IMR-90 (cell line): Measurements from ENCODE around the gene TRIM2. TPM values are rescaled to one million over a fixed set of nuclear protein-coding genes. Genes with fewer than 3 reads are reported as not detected.

Experiments used
- ATAC-seq: fragments of 200-7000 bp; cut with Tn5 transposase; 2 replicates; pipeline ENCODE4 v1.9.1; 2020; ENCODE audit warnings: low read depth, mild to moderate bottlenecking, moderate library complexity
- BruUV-seq: library from RNA; stranded (reverse); fragments of 400-500 nt; replicated peaks from 2 replicates; lab custom pipeline; 2021; lab: Mats Ljungman, UMichigan
- CTCF ChIA-PET: fragments of 300-600 bp; formaldehyde crosslinking; extraction: SDS; loops from one replicate; lab custom pipeline; 2021; ENCODE audit warnings: antibody characterized with exemption; lab: Yijun Ruan, JAX
- POLR2A ChIA-PET: fragments of 300-600 bp; sonication (Branson Sonifier 250); formaldehyde crosslinking; loops from one replicate; lab custom pipeline; 2022; ENCODE audit warnings: antibody characterized with exemption; ENCODE audit not compliant: unreplicated experiment; lab: Charles Lee
- DNase-seq: peaks from one replicate; pipeline ENCODE4 v3.0.0; 2013
- H2AFZ ChIP-seq: replicated peaks from 2 replicates; pipeline ENCODE3; 2013; ENCODE audit warnings: low read length, mild to moderate bottlenecking; ENCODE audit not compliant: poor library complexity
- H2AK5ac ChIP-seq: 2 replicates; pipeline ENCODE4 v1.6.1; 2013; ENCODE audit warnings: low read depth, low read length, inconsistent platforms
- H2AK9ac ChIP-seq: replicated peaks from 2 replicates; pipeline ENCODE3; 2013; ENCODE audit warnings: mild to moderate bottlenecking, low read depth, low read length, moderate library complexity; ENCODE audit not compliant: poor library complexity
- H2BK120ac ChIP-seq: 2 replicates; pipeline ENCODE4 v1.6.1; 2013; ENCODE audit warnings: low read depth, low read length, inconsistent platforms
- H2BK15ac ChIP-seq: 3 replicates; pipeline ENCODE4 v1.6.1; 2013; ENCODE audit warnings: low read depth, low read length, inconsistent platforms
- H2BK20ac ChIP-seq: 2 replicates; pipeline ENCODE4 v1.6.1; 2013; ENCODE audit warnings: low read depth, mild to moderate bottlenecking, inconsistent platforms, low read length, moderate library complexity
- H2BK5ac ChIP-seq: 2 replicates; pipeline ENCODE4 v1.6.1; 2013; ENCODE audit warnings: mild to moderate bottlenecking, low read depth, low read length, inconsistent platforms; ENCODE audit not compliant: poor library complexity, severe bottlenecking
- H3K14ac ChIP-seq: replicated peaks from 2 replicates; pipeline ENCODE4 v1.6.1; 2013; ENCODE audit warnings: low read depth, low read length, inconsistent platforms
- H3K18ac ChIP-seq: 2 replicates; pipeline ENCODE4 v1.6.1; 2013; ENCODE audit warnings: low read depth, low read length, control low read depth
- H3K23ac ChIP-seq: 2 replicates; pipeline ENCODE4 v1.6.1; 2013; ENCODE audit warnings: low read depth, low read length, inconsistent platforms
- H3K27ac ChIP-seq: 2 replicates; pipeline ENCODE4 v1.5.1; 2013; ENCODE audit warnings: mild to moderate bottlenecking, control low read depth, low read length; ENCODE audit not compliant: insufficient read depth
- H3K27me3 ChIP-seq: 2 replicates; pipeline ENCODE4 v1.6.1; 2013; ENCODE audit warnings: low read length; ENCODE audit not compliant: control insufficient read depth, insufficient read depth
- H3K36me3 ChIP-seq: 2 replicates; pipeline ENCODE4 v1.6.1; 2013; ENCODE audit warnings: low read length, mixed read lengths; ENCODE audit not compliant: control insufficient read depth, insufficient read depth
- H3K4ac ChIP-seq: 2 replicates; pipeline ENCODE4 v1.6.1; 2013; ENCODE audit warnings: low read depth, low read length, inconsistent platforms
- H3K4me1 ChIP-seq: 2 replicates; pipeline ENCODE4 v1.6.1; 2013; ENCODE audit warnings: low read length, mixed read lengths; ENCODE audit not compliant: control insufficient read depth, insufficient read depth
- H3K4me2 ChIP-seq: 2 replicates; pipeline ENCODE4 v1.6.1; 2013; ENCODE audit warnings: low read depth, mild to moderate bottlenecking, control low read depth, low read length, moderate library complexity
- H3K4me3 ChIP-seq: 2 replicates; pipeline ENCODE4 v1.5.1; 2013; ENCODE audit warnings: low read depth, mild to moderate bottlenecking, control low read depth, low read length, moderate library complexity; ENCODE audit not compliant: insufficient read depth
- H3K56ac ChIP-seq: 2 replicates; pipeline ENCODE4 v1.6.1; 2013; ENCODE audit warnings: low read length, inconsistent platforms; ENCODE audit not compliant: insufficient read depth; ENCODE audit errors: extremely low read depth
- H3K79me1 ChIP-seq, 2 experiments: 2 replicates each; pipeline ENCODE4 v1.6.1; 2013; ENCODE audit warnings: low read length in 2 of 2, inconsistent platforms in 1 of 2, low read depth in 1 of 2
- H3K9ac ChIP-seq: 2 replicates; pipeline ENCODE4 v1.6.1; 2013; ENCODE audit warnings: low read depth, low read length, control low read depth
- H3K9me1 ChIP-seq: 2 replicates; pipeline ENCODE4 v1.6.1; 2013; ENCODE audit warnings: low read length, inconsistent platforms; ENCODE audit not compliant: insufficient read depth
- H3K9me3 ChIP-seq: 2 replicates; pipeline ENCODE4 v1.6.1; 2013; ENCODE audit warnings: low read length; ENCODE audit not compliant: control insufficient read depth, insufficient read depth
- H4K20me1 ChIP-seq: 2 replicates; pipeline ENCODE4 v1.6.1; 2013; ENCODE audit warnings: low read length, inconsistent platforms; ENCODE audit not compliant: insufficient read depth
- H4K5ac ChIP-seq: 2 replicates; pipeline ENCODE4 v1.6.1; 2013; ENCODE audit warnings: mild to moderate bottlenecking, low read depth, low read length, control low read depth
- H4K8ac ChIP-seq, 2 experiments: 2 replicates each; pipeline ENCODE4 v1.6.1; 2013; ENCODE audit warnings: low read depth in 2 of 2, low read length in 2 of 2, control low read depth in 1 of 2, inconsistent platforms in 1 of 2
- H4K91ac ChIP-seq: 2 replicates; pipeline ENCODE4 v1.6.1; 2013; ENCODE audit warnings: low read depth, low read length, inconsistent platforms; ENCODE audit not compliant: insufficient read depth
- BHLHE40 ChIP-seq: fragments of 150-350 bp; IDR thresholded peaks from 2 replicates; pipeline ENCODE4 v1.6.1; 2016; ENCODE audit warnings: mild to moderate bottlenecking, low read depth, low read length
- CEBPB ChIP-seq: IDR thresholded peaks from 2 replicates; pipeline ENCODE4 v1.6.1; 2012; ENCODE audit warnings: low read depth, low read length, improper control_type of control experiment
- CHD1 ChIP-seq: IDR thresholded peaks from 2 replicates; pipeline ENCODE4 v1.6.1; 2012; ENCODE audit warnings: low read depth, low read length, improper control_type of control experiment
- NFE2L2 ChIP-seq: fragments of 150-350 bp; IDR thresholded peaks from 2 replicates; pipeline ENCODE4 v1.6.1; 2016; ENCODE audit warnings: low read depth, mild to moderate bottlenecking, low read length
- RAD21 ChIP-seq: IDR thresholded peaks from 2 replicates; pipeline ENCODE4 v1.6.1; 2012; ENCODE audit warnings: low read length, improper control_type of control experiment
- SMC3 ChIP-seq: fragments of 150-350 bp; IDR thresholded peaks from 2 replicates; pipeline ENCODE4 v1.6.1; 2016; ENCODE audit warnings: low read depth, mild to moderate bottlenecking, antibody characterized with exemption, low read length, moderate library complexity
- WGBS, 2 experiments: methylation state at CpG; one replicate each; pipeline versions ENCODE4 v1.1.5 to v1.1.7; 2013; ENCODE audit warnings: missing lambda C conversion rate in 2 of 2; ENCODE audit not compliant: insufficient read length in 1 of 2; ENCODE audit errors: extremely low coverage in 2 of 2; 5-methylcytosine and 5-hydroxymethylcytosine counted together
- dilution Hi-C: fragments of 300-500 bp; cut with HindIII; formaldehyde crosslinking; loops from one replicate; pipeline ENCODE4 v1.14.3; 2018; ENCODE audit warnings: low sequenced_read_pairs; ENCODE audit not compliant: unreplicated experiment
- in situ Hi-C: fragments of 300-500 bp; cut with MboI; formaldehyde crosslinking; loops from 3 replicates; pipeline ENCODE4 v1.14.3; 2019; ENCODE audit warnings: low sequenced_read_pairs, inconsistent platforms, mixed read lengths
- intact Hi-C: fragments of 100-400 bp; cut with micrococcal nuclease; formaldehyde crosslinking; loops from 2 replicates; pipeline ENCODE4 v1.10.0; 2022
- polyA plus RNA-seq, 3 experiments: library from polyadenylated mRNA; depleted of rRNA; stranded (reverse); fragments of >200 nt; gene quantifications; 2 replicates each; pipeline ENCODE4 v1.2.3, GENCODE V29; 2012; ENCODE audit warnings: low replicate concordance in 1 of 3
- total RNA-seq: library from RNA; depleted of rRNA; stranded (reverse); fragments of >200 nt; gene quantifications from 2 replicates; pipeline ENCODE4 v1.2.3, GENCODE V29; 2012
- TF ChIP-seq, protein P1 (sequence below): fragments of 150-350 bp; IDR thresholded peaks from 2 replicates; pipeline ENCODE4 v1.6.1; 2016; ENCODE audit warnings: low read depth, mild to moderate bottlenecking, low read length, moderate library complexity, borderline replicate concordance
- TF ChIP-seq, protein P2 (sequence below): fragments of 150-350 bp; IDR thresholded peaks from 2 replicates; pipeline ENCODE4 v1.6.1; 2017; ENCODE audit warnings: mild to moderate bottlenecking, antibody characterized with exemption, low read length, low read depth
- TF ChIP-seq, protein P3 (sequence below): conservative IDR thresholded peaks from 2 replicates; pipeline ENCODE4 v1.5.1; 2012; ENCODE audit warnings: mild to moderate bottlenecking, low read depth, low read length, improper control_type of control experiment

TRIM2 gene
- total and polyA plus RNA-seq, 2 of the 4 experiments (the other 2 are of a cell fraction) = 16.0 to 64.2 TPM

DNA sequence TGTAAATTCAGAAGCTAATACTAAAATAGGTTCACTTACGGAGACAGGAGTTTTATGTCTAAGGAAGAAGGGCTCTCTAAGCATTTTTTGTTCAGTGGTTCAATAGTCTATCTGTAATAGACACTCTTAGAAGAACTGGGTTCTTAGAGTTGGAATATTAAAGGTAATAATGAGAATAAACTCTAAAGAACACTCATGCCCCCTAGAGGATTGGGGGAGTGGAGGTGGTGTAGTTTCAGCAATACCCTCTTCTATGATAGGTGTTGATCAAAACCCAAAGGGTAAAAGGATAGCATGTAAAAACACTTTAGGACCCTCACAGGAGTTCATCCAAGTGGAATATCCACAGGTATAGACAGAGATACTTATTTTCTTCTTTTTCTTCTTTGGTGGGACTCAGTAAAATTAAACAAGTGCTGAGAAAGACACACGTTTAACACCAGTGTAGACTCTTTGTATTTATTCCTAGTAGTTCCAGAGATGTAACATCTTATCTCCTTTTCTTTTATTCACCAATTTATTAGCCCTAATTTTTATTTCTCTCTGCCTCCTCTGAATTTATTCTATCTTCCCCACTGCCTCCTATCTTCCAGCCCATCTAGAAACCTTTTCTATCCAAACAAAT lies 114.6 kb downstream of the TRIM2 start:
- H4K5ac ChIP-seq = no peak overlapping the region
- ATAC-seq (peak; percentile 90), DNase-seq (peak; percentile 54)
- H2AK9ac ChIP-seq = no peak overlapping the region
- no peak overlapping the region for H2BK120ac ChIP-seq
- no peak overlapping the region for H4K91ac ChIP-seq
- H3K4ac ChIP-seq = no peak overlapping the region
- TF ChIP-seq RAD21 (peak; percentile 84), NFE2L2 (no peak), SMC3 (peak; percentile 86), CHD1 (no peak), BHLHE40 (no peak), CEBPB (no peak)
- TF ChIP-seq, protein P1, sequence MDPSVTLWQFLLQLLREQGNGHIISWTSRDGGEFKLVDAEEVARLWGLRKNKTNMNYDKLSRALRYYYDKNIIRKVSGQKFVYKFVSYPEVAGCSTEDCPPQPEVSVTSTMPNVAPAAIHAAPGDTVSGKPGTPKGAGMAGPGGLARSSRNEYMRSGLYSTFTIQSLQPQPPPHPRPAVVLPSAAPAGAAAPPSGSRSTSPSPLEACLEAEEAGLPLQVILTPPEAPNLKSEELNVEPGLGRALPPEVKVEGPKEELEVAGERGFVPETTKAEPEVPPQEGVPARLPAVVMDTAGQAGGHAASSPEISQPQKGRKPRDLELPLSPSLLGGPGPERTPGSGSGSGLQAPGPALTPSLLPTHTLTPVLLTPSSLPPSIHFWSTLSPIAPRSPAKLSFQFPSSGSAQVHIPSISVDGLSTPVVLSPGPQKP = no peak
- TF ChIP-seq, protein P2, sequence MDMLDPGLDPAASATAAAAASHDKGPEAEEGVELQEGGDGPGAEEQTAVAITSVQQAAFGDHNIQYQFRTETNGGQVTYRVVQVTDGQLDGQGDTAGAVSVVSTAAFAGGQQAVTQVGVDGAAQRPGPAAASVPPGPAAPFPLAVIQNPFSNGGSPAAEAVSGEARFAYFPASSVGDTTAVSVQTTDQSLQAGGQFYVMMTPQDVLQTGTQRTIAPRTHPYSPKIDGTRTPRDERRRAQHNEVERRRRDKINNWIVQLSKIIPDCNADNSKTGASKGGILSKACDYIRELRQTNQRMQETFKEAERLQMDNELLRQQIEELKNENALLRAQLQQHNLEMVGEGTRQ = no peak
- TF ChIP-seq, protein P3, sequence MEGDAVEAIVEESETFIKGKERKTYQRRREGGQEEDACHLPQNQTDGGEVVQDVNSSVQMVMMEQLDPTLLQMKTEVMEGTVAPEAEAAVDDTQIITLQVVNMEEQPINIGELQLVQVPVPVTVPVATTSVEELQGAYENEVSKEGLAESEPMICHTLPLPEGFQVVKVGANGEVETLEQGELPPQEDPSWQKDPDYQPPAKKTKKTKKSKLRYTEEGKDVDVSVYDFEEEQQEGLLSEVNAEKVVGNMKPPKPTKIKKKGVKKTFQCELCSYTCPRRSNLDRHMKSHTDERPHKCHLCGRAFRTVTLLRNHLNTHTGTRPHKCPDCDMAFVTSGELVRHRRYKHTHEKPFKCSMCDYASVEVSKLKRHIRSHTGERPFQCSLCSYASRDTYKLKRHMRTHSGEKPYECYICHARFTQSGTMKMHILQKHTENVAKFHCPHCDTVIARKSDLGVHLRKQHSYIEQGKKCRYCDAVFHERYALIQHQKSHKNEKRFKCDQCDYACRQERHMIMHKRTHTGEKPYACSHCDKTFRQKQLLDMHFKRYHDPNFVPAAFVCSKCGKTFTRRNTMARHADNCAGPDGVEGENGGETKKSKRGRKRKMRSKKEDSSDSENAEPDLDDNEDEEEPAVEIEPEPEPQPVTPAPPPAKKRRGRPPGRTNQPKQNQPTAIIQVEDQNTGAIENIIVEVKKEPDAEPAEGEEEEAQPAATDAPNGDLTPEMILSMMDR = peak; percentile 80
- no peaks in the 10 kb centered on the region for H3K9me1 ChIP-seq
- no peak overlapping the region for H3K4me2 ChIP-seq
- no peak overlapping the region for H3K18ac ChIP-seq
- in situ Hi-C loops (loop anchor here (5.0 kb wide), 1 partner anchor 177 kb away; no protein-coding TSS in a partner anchor), intact Hi-C loops (loop anchor here (1.0 to 5.0 kb wide), 3 partner anchors 112 to 237 kb away; no protein-coding TSS in a partner anchor), dilution Hi-C loops (no loop called here)
- H2BK5ac ChIP-seq = no peak overlapping the region
- ChIA-PET CTCF (interaction anchor here (0.8 to 2.2 kb wide), 3 partner anchors 25 to 325 kb away, joined by 3 to 8 read pairs (median 3); no protein-coding TSS in a partner anchor), POLR2A (no interaction called here)
- no peak overlapping the region for H2BK15ac ChIP-seq
- H3K36me3 ChIP-seq = peaks cover 9% of the 10 kb centered on the region
- no peak overlapping the region for H2AFZ ChIP-seq
- no peaks in the 10 kb centered on the region for H3K4me1 ChIP-seq
- H3K4me3 ChIP-seq = no peak overlapping the region
- H3K79me1 ChIP-seq = no peaks in the 10 kb centered on the region; a peak in 1 of 4 replicates
- H3K14ac ChIP-seq = no peak overlapping the region
- H3K9me3 ChIP-seq = no peaks in the 10 kb centered on the region
- H3K9ac ChIP-seq = no peak overlapping the region
- no peak overlapping the region for H4K8ac ChIP-seq
- no peak overlapping the region for H2AK5ac ChIP-seq
- no peak overlapping the region for H2BK20ac ChIP-seq
- no TSS peak for BruUV-seq
- WGBS, 2 experiments = no CpG with 5 or more reads among the region's 2 CpGs
- no peaks in the 10 kb centered on the region for H3K27me3 ChIP-seq
- no peak overlapping the region for H3K23ac ChIP-seq
- H3K56ac ChIP-seq = no peak overlapping the region
- H4K20me1 ChIP-seq = no peaks in the 10 kb centered on the region
- H3K27ac ChIP-seq = no peak overlapping the region
